DOHH2 (cell line): Measurements from ENCODE around the gene RALGDS.

Experiments
- CTCF ChIP-seq: fragments of 200-600 bp; sonication (generic); IDR thresholded peaks from one replicate; pipeline ENCODE4 v1.5.1; 2014; ENCODE audit warnings: antibody characterized with exemption, mild to moderate bottlenecking, low read depth, low read length; ENCODE audit not compliant: poor library complexity, severe bottlenecking
- EZH2phosphoT487 ChIP-seq: fragments of 200-600 bp; sonication (generic); IDR thresholded peaks from 2 replicates; pipeline ENCODE4 v1.6.1; 2017; ENCODE audit warnings: borderline replicate concordance, mild to moderate bottlenecking, antibody characterized with exemption, low read length, moderate library complexity, mixed read lengths

GRCh38 chr9:133113163-133113948 is 7.7 kb downstream of the RALGDS start:
- TF ChIP-seq CTCF (no peak), EZH2phosphoT487 (no peak)
